Measurements from ENCODE around the gene KCNN4. TPM values are rescaled to one million over a fixed set of nuclear protein-coding genes. Genes with fewer than 3 reads are reported as not detected.
A peak's percentile ranks its signal among the peaks of the same experiment; 100 is the strongest.

The KCNN4 gene
- total RNA-seq, 1 experiment from 2014 or later, result 92.7 TPM

GRCh38 chr19:43763473-43763939 lies 17.3 kb downstream of the KCNN4 start:
- no peak overlapping the region for H3K4me2 ChIP-seq

GRCh38 chr19:43762814-43763213 lies 18.0 kb downstream of the KCNN4 start:
- H3K9me3 ChIP-seq (ENCODE audit: insufficient read depth, low read depth), result no peaks in the 10 kb centered on the region
- CTCF ChIA-PET, result interaction anchor here (0.7 kb wide), 1 partner anchor 812 kb away, joined by 3 read pairs; no protein-coding TSS in a partner anchor
- H3K4me2 ChIP-seq, result no peak overlapping the region
- no peaks in the 10 kb centered on the region for H3K27me3 ChIP-seq (ENCODE audit: insufficient read depth, low read depth)
- no peak overlapping the region for H2AFZ ChIP-seq
- POLR2A ChIA-PET (ENCODE audit: unreplicated experiment), result interaction anchor here (0.9 kb wide), 1 partner anchor 94 kb away, joined by 7 read pairs; no protein-coding TSS in a partner anchor
- peak overlapping the region; percentile 47; the same call in 1 of the 2 replicates for H3K27ac ChIP-seq
- H3K9me2 ChIP-seq (ENCODE audit: insufficient read depth), result no peaks in the 10 kb centered on the region
- H3K4me3 ChIP-seq, result no peak overlapping the region
- peaks cover 4% of the 10 kb centered on the region; the same call in 1 of the 2 replicates for H3K36me3 ChIP-seq (ENCODE audit: low read depth)
- peaks cover 56% of the 10 kb centered on the region for H3F3A ChIP-seq (ENCODE audit: insufficient read depth, low read depth)
- H3K4me1 ChIP-seq (replicated peaks; ENCODE audit: insufficient read depth), result peaks cover 59% of the 10 kb centered on the region
- peaks cover 5% of the 10 kb centered on the region; the same call in 1 of the 2 replicates for H3K79me2 ChIP-seq (ENCODE audit: low read depth)
- intact Hi-C loops (cut with micrococcal nuclease; ENCODE audit: unreplicated experiment), result no loop called here
- TF ChIP-seq EZH2 (IDR thresholded peaks at IDR 0.05; ENCODE audit: low read depth) (no peak), CTCF (conservative IDR thresholded peaks at IDR 0.05) (no peak)
- no peak for DNase-seq
- no TSS peak for BruUV-seq (replicated peaks)
- H4K20me1 ChIP-seq (ENCODE audit: insufficient read depth), result no peaks in the 10 kb centered on the region

More at GRCh38 chr19:43763473-43763939, 17.3 kb downstream of the KCNN4 start:
- no peak overlapping the region for H2AFZ ChIP-seq
- no peaks in the 10 kb centered on the region for H3K79me2 ChIP-seq (ENCODE audit: low read depth)
- no peaks in the 10 kb centered on the region for H4K20me1 ChIP-seq (ENCODE audit: insufficient read depth)
- POLR2A ChIA-PET (ENCODE audit: unreplicated experiment), result interaction anchor here (0.9 kb wide), 1 partner anchor 95 kb away, joined by 7 read pairs; no protein-coding TSS in a partner anchor
- TF ChIP-seq EZH2 (IDR thresholded peaks at IDR 0.05; ENCODE audit: low read depth) (no peak), CTCF (conservative IDR thresholded peaks at IDR 0.05) (no peak)
- peaks cover 56% of the 10 kb centered on the region for H3F3A ChIP-seq (ENCODE audit: insufficient read depth, low read depth)
- CTCF ChIA-PET, result no interaction called here
- peaks cover 4% of the 10 kb centered on the region; the same call in 1 of the 2 replicates for H3K36me3 ChIP-seq (ENCODE audit: low read depth)
- no peak overlapping the region for H3K4me3 ChIP-seq
- intact Hi-C loops (cut with micrococcal nuclease; ENCODE audit: unreplicated experiment), result no loop called here
- H3K9me2 ChIP-seq (ENCODE audit: insufficient read depth), result no peaks in the 10 kb centered on the region
- peaks cover 52% of the 10 kb centered on the region for H3K4me1 ChIP-seq (replicated peaks; ENCODE audit: insufficient read depth)
- BruUV-seq (replicated peaks), result no TSS peak
- DNase-seq, result no peak
- no peaks in the 10 kb centered on the region for H3K27me3 ChIP-seq (ENCODE audit: insufficient read depth, low read depth)
- peak overlapping the region; percentile 47 for H3K27ac ChIP-seq
- H3K9me3 ChIP-seq (ENCODE audit: insufficient read depth, low read depth), result no peaks in the 10 kb centered on the region

GRCh38 chr19:43760941-43761340 lies 19.8 kb downstream of the KCNN4 start:
- DNase-seq, result no peak
- Histone ChIP-seq H2AFZ (no peak overlapping the region), H3K27ac (no peak overlapping the region), H3K9me2 (ENCODE audit: insufficient read depth) (no peaks in the 10 kb centered on the region), H3K27me3 (ENCODE audit: insufficient read depth, low read depth) (no peaks in the 10 kb centered on the region), H3K4me3 (no peak overlapping the region), H3K9me3 (ENCODE audit: insufficient read depth, low read depth) (no peaks in the 10 kb centered on the region), H3F3A (ENCODE audit: insufficient read depth, low read depth) (peaks cover 56% of the 10 kb centered on the region), H3K4me2 (no peak overlapping the region), H3K4me1 (replicated peaks; ENCODE audit: insufficient read depth) (peaks cover 66% of the 10 kb centered on the region), H3K79me2 (ENCODE audit: low read depth) (peaks cover 11% of the 10 kb centered on the region; the same call in 1 of the 2 replicates), H4K20me1 (ENCODE audit: insufficient read depth) (no peaks in the 10 kb centered on the region), H3K36me3 (ENCODE audit: low read depth) (no peaks in the 10 kb centered on the region)
- no TSS peak for BruUV-seq (replicated peaks)
- ChIA-PET POLR2A (ENCODE audit: unreplicated experiment) (no interaction called here), CTCF (no interaction called here)
- intact Hi-C loops (cut with micrococcal nuclease; ENCODE audit: unreplicated experiment), result no loop called here
- no peak for TF ChIP-seq CTCF (conservative IDR thresholded peaks at IDR 0.05)
- TF ChIP-seq EZH2 (IDR thresholded peaks at IDR 0.05; ENCODE audit: low read depth), result no peak
